ENCODE measurements around the gene PPIP5K2.
"Not testable (repeated sequence)": the region's sequence is repeated elsewhere in the genome, so short reads cannot be mapped to it uniquely, and the experiment has no call there.

PPIP5K2 gene

GRCh38 chr5:103216137-103216536 is 96.0 kb downstream of the PPIP5K2 start:
- CTCF ChIA-PET: interaction anchor here (1.9 to 2.4 kb wide), 2 partner anchors 9 to 16 kb away, joined by 6 to 11 read pairs; no protein-coding TSS in a partner anchor
- no peak overlapping the region for H3K27ac ChIP-seq
- POLR2A ChIA-PET (ENCODE audit: low non-redundant PET): no interaction called here
- TF ChIP-seq, protein P1, sequence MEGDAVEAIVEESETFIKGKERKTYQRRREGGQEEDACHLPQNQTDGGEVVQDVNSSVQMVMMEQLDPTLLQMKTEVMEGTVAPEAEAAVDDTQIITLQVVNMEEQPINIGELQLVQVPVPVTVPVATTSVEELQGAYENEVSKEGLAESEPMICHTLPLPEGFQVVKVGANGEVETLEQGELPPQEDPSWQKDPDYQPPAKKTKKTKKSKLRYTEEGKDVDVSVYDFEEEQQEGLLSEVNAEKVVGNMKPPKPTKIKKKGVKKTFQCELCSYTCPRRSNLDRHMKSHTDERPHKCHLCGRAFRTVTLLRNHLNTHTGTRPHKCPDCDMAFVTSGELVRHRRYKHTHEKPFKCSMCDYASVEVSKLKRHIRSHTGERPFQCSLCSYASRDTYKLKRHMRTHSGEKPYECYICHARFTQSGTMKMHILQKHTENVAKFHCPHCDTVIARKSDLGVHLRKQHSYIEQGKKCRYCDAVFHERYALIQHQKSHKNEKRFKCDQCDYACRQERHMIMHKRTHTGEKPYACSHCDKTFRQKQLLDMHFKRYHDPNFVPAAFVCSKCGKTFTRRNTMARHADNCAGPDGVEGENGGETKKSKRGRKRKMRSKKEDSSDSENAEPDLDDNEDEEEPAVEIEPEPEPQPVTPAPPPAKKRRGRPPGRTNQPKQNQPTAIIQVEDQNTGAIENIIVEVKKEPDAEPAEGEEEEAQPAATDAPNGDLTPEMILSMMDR (conservative IDR thresholded peaks at IDR 0.05; ENCODE audit: low read depth): no peak
- no peak for DNase-seq (ENCODE audit: low spot score)

- TF ChIP-seq, protein P1 (conservative IDR thresholded peaks at IDR 0.05; ENCODE audit: low read depth): no peak
- CTCF ChIA-PET: interaction anchor here (1.9 to 2.4 kb wide), 2 partner anchors 8 to 16 kb away, joined by 6 to 11 read pairs; no protein-coding TSS in a partner anchor
- POLR2A ChIA-PET (ENCODE audit: low non-redundant PET): no interaction called here
- DNase-seq (ENCODE audit: low spot score): no peak
- H3K27ac ChIP-seq: no peak overlapping the region
These were observed 96.6 kb downstream of the PPIP5K2 start for GRCh38 chr5:103216697-103217096.

GRCh38 chr5:103217101-103217500 is 97.0 kb downstream of the PPIP5K2 start:
- POLR2A ChIA-PET (ENCODE audit: low non-redundant PET): no interaction called here
- CTCF ChIA-PET: interaction anchor here (1.9 to 2.4 kb wide), 2 partner anchors 8 to 15 kb away, joined by 6 to 11 read pairs; no protein-coding TSS in a partner anchor
- TF ChIP-seq, protein P1 (conservative IDR thresholded peaks at IDR 0.05; ENCODE audit: low read depth): no peak
- DNase-seq (ENCODE audit: low spot score): no peak
- no peak overlapping the region for H3K27ac ChIP-seq

- TF ChIP-seq, protein P1 (conservative IDR thresholded peaks at IDR 0.05; ENCODE audit: low read depth): no peak
- POLR2A ChIA-PET (ENCODE audit: low non-redundant PET): no interaction called here
- H3K27ac ChIP-seq: no peak overlapping the region
- CTCF ChIA-PET: interaction anchor here (0.6 kb wide), 1 partner anchor 435 kb away, joined by 4 read pairs; no protein-coding TSS in a partner anchor
- DNase-seq (ENCODE audit: low spot score): no peak
These were observed 98.1 kb downstream of the PPIP5K2 start for GRCh38 chr5:103218164-103218563.

DNA sequence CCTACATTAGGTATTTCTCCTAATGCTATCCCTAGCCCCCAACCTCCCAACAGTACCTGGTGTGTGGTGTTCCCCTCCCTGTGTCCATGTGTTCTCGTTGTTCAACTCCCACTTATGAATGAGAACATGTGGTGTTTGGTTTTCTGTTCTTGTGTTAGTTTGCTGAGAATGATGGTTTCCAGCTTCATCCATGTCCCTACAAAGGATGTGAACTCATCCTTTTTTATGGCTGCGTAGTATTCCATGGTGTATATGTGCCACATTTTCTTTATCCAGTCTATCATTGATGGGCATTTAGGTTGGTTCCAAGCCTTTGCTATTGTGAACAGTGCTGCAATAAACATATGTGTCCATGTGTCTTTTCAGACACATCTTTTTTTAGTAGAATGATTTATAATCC is 99.0 kb downstream of the PPIP5K2 start:
- CTCF ChIA-PET; H3K27ac ChIP-seq; POLR2A ChIA-PET (ENCODE audit: low non-redundant PET); DNase-seq (ENCODE audit: low spot score): not testable (repeated sequence)

- CTCF ChIA-PET: interaction anchor here (0.7 to 1.7 kb wide), 5 partner anchors 9 to 542 kb away, joined by 3 to 8 read pairs (median 5); no protein-coding TSS in a partner anchor
- POLR2A ChIA-PET (ENCODE audit: low non-redundant PET): no interaction called here
- TF ChIP-seq, protein P1 (conservative IDR thresholded peaks at IDR 0.05; ENCODE audit: low read depth): no peak
These were observed 103.2 kb downstream of the PPIP5K2 start for GRCh38 chr5:103223031-103223955.

More at GRCh38 chr5:103223031-103223955, 103.2 kb downstream of the PPIP5K2 start:
- DNase-seq (ENCODE audit: low spot score): no peak
- no peak overlapping the region for H3K27ac ChIP-seq

All from RWPE1 (cell line).